Glutamatergic neuron (in vitro differentiated cells): ENCODE measurements around the gene SLC39A9. TPM values are rescaled to one million over a fixed set of nuclear protein-coding genes. Genes with fewer than 3 reads are reported as not detected.

Experiments used
- DNase-seq: peaks from one replicate; pipeline ENCODE4 v3.0.0; 2022
- H3K27ac Mint-ChIP-seq: one replicate; pipeline ENCODE4 v1.8.0; 2020; ENCODE audit warnings: mild to moderate bottlenecking, mixed read lengths, inconsistent platforms; ENCODE audit not compliant: unreplicated experiment
- H3K27me3 Mint-ChIP-seq: one replicate; pipeline ENCODE4 v1.8.0; 2020; ENCODE audit warnings: mild to moderate bottlenecking, moderate library complexity, mixed read lengths, inconsistent platforms; ENCODE audit not compliant: unreplicated experiment
- H3K36me3 Mint-ChIP-seq: one replicate; pipeline ENCODE4 v1.8.0; 2020; ENCODE audit warnings: mild to moderate bottlenecking, mixed read lengths, inconsistent platforms; ENCODE audit not compliant: unreplicated experiment
- H3K4me1 Mint-ChIP-seq: one replicate; pipeline ENCODE4 v1.8.0; 2020; ENCODE audit warnings: mild to moderate bottlenecking, low read depth, mixed read lengths, inconsistent platforms; ENCODE audit not compliant: unreplicated experiment
- H3K4me3 Mint-ChIP-seq: one replicate; pipeline ENCODE4 v1.8.0; 2020; ENCODE audit warnings: mild to moderate bottlenecking, mixed read lengths, inconsistent platforms; ENCODE audit not compliant: unreplicated experiment
- H3K9me3 Mint-ChIP-seq: one replicate; pipeline ENCODE4 v1.8.0; 2020; ENCODE audit warnings: mild to moderate bottlenecking, moderate library complexity, mixed read lengths, inconsistent platforms; ENCODE audit not compliant: unreplicated experiment
- CTCF ChIP-seq: fragments of 200-600 bp; sonication (generic); IDR thresholded peaks from one replicate; pipeline ENCODE4 v1.5.0; 2021; ENCODE audit not compliant: partially characterized antibody, unreplicated experiment
- total RNA-seq: library from RNA; stranded (reverse); fragmentation: NEBNext Ultra II Directional; extraction: Animal tissue kit (Norgen Biotek cat#: 25700); gene quantifications from one replicate; pipeline ENCODE4 v1.2.1, GENCODE V29; 2021; ENCODE audit not compliant: unreplicated experiment

Gene SLC39A9
- total RNA-seq, 1 donor from 2014 or later, result 56.4 TPM

GRCh38 chr14:69374235-69374634 lies 24.3 kb upstream of the SLC39A9 start:
- Mint-ChIP-seq H3K27me3 (no peaks in the 10 kb centered on the region), H3K4me3 (no peak overlapping the region), H3K9me3 (peaks cover 2% of the 10 kb centered on the region), H3K27ac (no peak overlapping the region), H3K36me3 (peaks cover 17% of the 10 kb centered on the region), H3K4me1 (peaks cover 3% of the 10 kb centered on the region)
- DNase-seq, result no peak
- TF ChIP-seq CTCF, result no peak

- no peak for TF ChIP-seq CTCF
- no peak for DNase-seq
- no peaks in the 10 kb centered on the region for H3K27me3 Mint-ChIP-seq
- H3K9me3 Mint-ChIP-seq, result peaks cover 2% of the 10 kb centered on the region
- H3K36me3 Mint-ChIP-seq, result peaks cover 17% of the 10 kb centered on the region
- no peaks in the 10 kb centered on the region for H3K4me1 Mint-ChIP-seq
- no peak overlapping the region for H3K4me3 Mint-ChIP-seq
- no peak overlapping the region for H3K27ac Mint-ChIP-seq
Measured at GRCh38 chr14:69375182-69375581, 23.3 kb upstream of the SLC39A9 start.

GRCh38 chr14:69375722-69376121 lies 22.8 kb upstream of the SLC39A9 start:
- peaks cover 17% of the 10 kb centered on the region for H3K36me3 Mint-ChIP-seq
- peaks cover 2% of the 10 kb centered on the region for H3K9me3 Mint-ChIP-seq
- no peak for DNase-seq
- TF ChIP-seq CTCF, result no peak
- H3K27ac Mint-ChIP-seq, result no peak overlapping the region
- no peak overlapping the region for H3K4me3 Mint-ChIP-seq
- no peaks in the 10 kb centered on the region for H3K4me1 Mint-ChIP-seq
- H3K27me3 Mint-ChIP-seq, result no peaks in the 10 kb centered on the region

- DNase-seq, result no peak
- Mint-ChIP-seq H3K4me3 (no peak overlapping the region), H3K27me3 (no peaks in the 10 kb centered on the region), H3K36me3 (peaks cover 17% of the 10 kb centered on the region), H3K4me1 (no peaks in the 10 kb centered on the region), H3K9me3 (peaks cover 2% of the 10 kb centered on the region), H3K27ac (no peak overlapping the region)
- TF ChIP-seq CTCF, result no peak
Measured at GRCh38 chr14:69376439-69376838, 22.1 kb upstream of the SLC39A9 start.

- Mint-ChIP-seq H3K27ac (no peak overlapping the region), H3K9me3 (no peaks in the 10 kb centered on the region), H3K27me3 (no peaks in the 10 kb centered on the region), H3K36me3 (peaks cover 17% of the 10 kb centered on the region), H3K4me3 (no peak overlapping the region), H3K4me1 (no peaks in the 10 kb centered on the region)
- DNase-seq, result no peak
- no peak for TF ChIP-seq CTCF
Measured at GRCh38 chr14:69378274-69378673, 20.2 kb upstream of the SLC39A9 start.
